WTC11 (cell line): ENCODE data around the gene ZFHX2. TPM values are rescaled to one million over a fixed set of nuclear protein-coding genes. Genes with fewer than 3 reads are reported as not detected.

Source experiments
- ATAC-seq: fragments of 200-7000 bp; cut with Tn5 transposase; 2 replicates; pipeline ENCODE4 v1.10.0; 2021; ENCODE audit warnings: mild to moderate bottlenecking, moderate library complexity
- CTCF ChIA-PET: fragments of 300-600 bp; sonication (Branson Sonifier 250); formaldehyde crosslinking; loops from one replicate; lab custom pipeline; 2021; ENCODE audit warnings: antibody characterized with exemption; lab: Charles Lee
- POLR2A ChIA-PET: fragments of 350-600 bp; sonication (Branson Sonifier 250); formaldehyde crosslinking; loops from one replicate; lab custom pipeline; 2021; ENCODE audit warnings: antibody characterized with exemption; lab: Charles Lee
- DNase-seq: peaks from one replicate; pipeline ENCODE4 v3.0.0; 2021; ENCODE audit warnings: low spot score
- H3K27ac Mint-ChIP-seq: 2 replicates; pipeline ENCODE4 v1.8.0; 2021; ENCODE audit warnings: mixed read lengths
- H3K27me3 Mint-ChIP-seq: 2 replicates; pipeline ENCODE4 v1.8.0; 2021; ENCODE audit warnings: low read depth, mild to moderate bottlenecking, moderate library complexity, mixed read lengths
- H3K36me3 Mint-ChIP-seq: 2 replicates; pipeline ENCODE4 v1.8.0; 2021; ENCODE audit warnings: mixed read lengths
- H3K4me1 Mint-ChIP-seq: 2 replicates; pipeline ENCODE4 v1.8.0; 2022; ENCODE audit warnings: mixed read lengths
- H3K4me3 Mint-ChIP-seq: 2 replicates; pipeline ENCODE4 v1.8.0; 2021; ENCODE audit warnings: mild to moderate bottlenecking, moderate library complexity, mixed read lengths
- H3K9me3 Mint-ChIP-seq: 2 replicates; pipeline ENCODE4 v1.8.0; 2021; ENCODE audit warnings: mixed read lengths
- CREM ChIP-seq: sonication (generic); formaldehyde crosslinking; IDR thresholded peaks from 2 replicates; pipeline ENCODE4 v1.8.1; 2022; ENCODE audit warnings: mild to moderate bottlenecking, missing genetic modification reagents, moderate library complexity
- EMX1 ChIP-seq: fragments of 250-450 bp; sonication (Bioruptor Pico); IDR thresholded peaks from 2 replicates; pipeline ENCODE4 v1.8.0; 2021; ENCODE audit warnings: mild to moderate bottlenecking
- HMGA2 ChIP-seq: fragments of 250-450 bp; sonication (Bioruptor Pico); IDR thresholded peaks from 2 replicates; pipeline ENCODE4 v1.4.0; 2021; ENCODE audit warnings: mild to moderate bottlenecking, moderate library complexity
- NR1H2 ChIP-seq: sonication (generic); formaldehyde crosslinking; IDR thresholded peaks from 2 replicates; pipeline ENCODE4 v1.9.0; 2021; ENCODE audit warnings: mild to moderate bottlenecking, moderate library complexity, missing genetic modification reagents
- NR2C2 ChIP-seq: sonication (generic); formaldehyde crosslinking; IDR thresholded peaks from 2 replicates; pipeline ENCODE4 v1.8.0; 2022; ENCODE audit warnings: mild to moderate bottlenecking, missing genetic modification reagents
- PRRX2 ChIP-seq: fragments of 250-450 bp; sonication (Bioruptor Pico); IDR thresholded peaks from 2 replicates; pipeline ENCODE4 v1.8.0; 2021; ENCODE audit warnings: mild to moderate bottlenecking
- SOX15 ChIP-seq: fragments of 250-450 bp; sonication (Bioruptor Pico); IDR thresholded peaks from 2 replicates; pipeline ENCODE4 v1.9.0; 2021; ENCODE audit warnings: mild to moderate bottlenecking
- ZNF263 ChIP-seq: sonication (generic); formaldehyde crosslinking; IDR thresholded peaks from 2 replicates; pipeline ENCODE4 v1.8.1; 2022; ENCODE audit warnings: low read depth, mild to moderate bottlenecking, moderate library complexity, missing genetic modification reagents
- total RNA-seq: library from RNA; stranded (reverse); gene quantifications from 3 replicates; pipeline ENCODE4 v1.2.3, GENCODE V29; 2021
- TF ChIP-seq, protein P1 (sequence below): sonication (generic); formaldehyde crosslinking; conservative IDR thresholded peaks from 2 replicates; pipeline ENCODE4 v1.8.1; 2022; ENCODE audit warnings: mild to moderate bottlenecking, missing genetic modification reagents
- TF ChIP-seq, protein P2 (sequence below): sonication (generic); formaldehyde crosslinking; IDR thresholded peaks from 2 replicates; pipeline ENCODE4 v1.8.1; 2022; ENCODE audit warnings: mild to moderate bottlenecking, missing genetic modification reagents, moderate library complexity, borderline replicate concordance
- TF ChIP-seq, protein P3 (sequence below): fragments of 250-450 bp; sonication (Bioruptor Pico); IDR thresholded peaks from 2 replicates; pipeline ENCODE4 v1.9.0; 2021; ENCODE audit warnings: mild to moderate bottlenecking
- TF ChIP-seq, protein P4 (sequence below): sonication (generic); formaldehyde crosslinking; IDR thresholded peaks from 2 replicates; pipeline ENCODE4 v1.8.0; 2022; ENCODE audit warnings: mild to moderate bottlenecking, missing genetic modification reagents
- TF ChIP-seq, protein P5 (sequence below): sonication (generic); formaldehyde crosslinking; IDR thresholded peaks from 2 replicates; pipeline ENCODE4 v1.8.1; 2023; ENCODE audit warnings: mild to moderate bottlenecking, moderate library complexity, missing genetic modification reagents
- TF ChIP-seq, protein P6 (sequence below): fragments of 250-450 bp; sonication (Bioruptor Pico); IDR thresholded peaks from 2 replicates; pipeline ENCODE4 v2.1.2; 2022; ENCODE audit warnings: mild to moderate bottlenecking, moderate library complexity
- TF ChIP-seq, protein P7 (sequence below): sonication (generic); formaldehyde crosslinking; IDR thresholded peaks from 2 replicates; pipeline ENCODE4 v1.8.0; 2022; ENCODE audit warnings: mild to moderate bottlenecking, missing genetic modification reagents
- TF ChIP-seq, protein P8 (sequence below): sonication (generic); formaldehyde crosslinking; IDR thresholded peaks from 2 replicates; pipeline ENCODE4 v1.8.0; 2022; ENCODE audit warnings: missing genetic modification reagents

The ZFHX2 gene
- total RNA-seq, 1 experiment from 2014 or later, result 16.4 TPM

DNA sequence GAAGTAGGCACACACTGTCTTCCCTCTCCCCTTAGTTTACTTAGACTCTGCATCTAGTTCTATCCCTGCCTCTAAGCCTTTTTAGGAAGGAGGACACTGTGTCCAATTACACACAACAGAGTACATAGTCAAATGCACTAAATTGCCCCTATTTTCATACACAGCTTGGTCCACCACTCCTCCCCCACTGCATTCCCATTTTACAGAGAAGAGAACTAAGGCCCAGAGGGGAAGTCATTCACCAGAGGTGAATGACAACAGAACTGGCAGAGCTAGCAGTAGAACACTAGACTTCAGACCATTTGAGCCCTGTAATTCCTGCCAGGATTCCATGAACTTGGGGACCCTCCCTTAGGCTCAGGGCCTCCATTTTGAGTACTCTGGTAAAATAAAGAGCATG is 28.2 kb upstream of the ZFHX2 start (continued):
- TF ChIP-seq CREM, result no peak
- TF ChIP-seq, all 79 proteins: peak for 0

DNA sequence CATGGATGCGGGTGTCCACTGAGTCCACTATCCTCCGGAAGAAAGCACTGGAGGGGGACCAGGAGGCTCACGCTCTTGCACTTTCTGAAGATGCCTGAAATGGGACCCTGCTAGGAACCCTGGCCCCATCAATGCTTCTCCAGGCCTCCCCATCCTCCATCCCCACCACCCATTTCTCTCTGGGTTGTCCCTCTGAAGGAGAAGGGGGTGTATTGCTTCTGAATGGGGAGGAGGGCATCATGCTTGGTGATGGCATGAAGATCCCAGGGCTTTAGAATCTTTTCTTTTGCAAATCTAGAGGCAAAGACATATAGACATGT is 27.7 kb upstream of the ZFHX2 start:
- POLR2A ChIA-PET, result interaction anchor here (0.6 to 1.1 kb wide), 3 partner anchors 12 to 40 kb away, joined by 3 to 6 read pairs (median 3); partner anchors contain the start of gene AP1G2
- TF ChIP-seq, protein P1, sequence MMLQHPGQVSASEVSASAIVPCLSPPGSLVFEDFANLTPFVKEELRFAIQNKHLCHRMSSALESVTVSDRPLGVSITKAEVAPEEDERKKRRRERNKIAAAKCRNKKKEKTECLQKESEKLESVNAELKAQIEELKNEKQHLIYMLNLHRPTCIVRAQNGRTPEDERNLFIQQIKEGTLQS (CRISPR knock-in tag), result no peak
- no peak for TF ChIP-seq HMGA2
- TF ChIP-seq, protein P2, sequence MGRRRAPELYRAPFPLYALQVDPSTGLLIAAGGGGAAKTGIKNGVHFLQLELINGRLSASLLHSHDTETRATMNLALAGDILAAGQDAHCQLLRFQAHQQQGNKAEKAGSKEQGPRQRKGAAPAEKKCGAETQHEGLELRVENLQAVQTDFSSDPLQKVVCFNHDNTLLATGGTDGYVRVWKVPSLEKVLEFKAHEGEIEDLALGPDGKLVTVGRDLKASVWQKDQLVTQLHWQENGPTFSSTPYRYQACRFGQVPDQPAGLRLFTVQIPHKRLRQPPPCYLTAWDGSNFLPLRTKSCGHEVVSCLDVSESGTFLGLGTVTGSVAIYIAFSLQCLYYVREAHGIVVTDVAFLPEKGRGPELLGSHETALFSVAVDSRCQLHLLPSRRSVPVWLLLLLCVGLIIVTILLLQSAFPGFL, result no peak
- TF ChIP-seq, protein P3, sequence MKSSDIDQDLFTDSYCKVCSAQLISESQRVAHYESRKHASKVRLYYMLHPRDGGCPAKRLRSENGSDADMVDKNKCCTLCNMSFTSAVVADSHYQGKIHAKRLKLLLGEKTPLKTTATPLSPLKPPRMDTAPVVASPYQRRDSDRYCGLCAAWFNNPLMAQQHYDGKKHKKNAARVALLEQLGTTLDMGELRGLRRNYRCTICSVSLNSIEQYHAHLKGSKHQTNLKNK (CRISPR knock-in tag), result no peak
- TF ChIP-seq NR2C2 (CRISPR knock-in tag), result no peak
- TF ChIP-seq NR1H2 (CRISPR knock-in tag), result no peak
- TF ChIP-seq EMX1, result no peak
- TF ChIP-seq SOX15 (CRISPR knock-in tag), result no peak
- TF ChIP-seq, protein P4, sequence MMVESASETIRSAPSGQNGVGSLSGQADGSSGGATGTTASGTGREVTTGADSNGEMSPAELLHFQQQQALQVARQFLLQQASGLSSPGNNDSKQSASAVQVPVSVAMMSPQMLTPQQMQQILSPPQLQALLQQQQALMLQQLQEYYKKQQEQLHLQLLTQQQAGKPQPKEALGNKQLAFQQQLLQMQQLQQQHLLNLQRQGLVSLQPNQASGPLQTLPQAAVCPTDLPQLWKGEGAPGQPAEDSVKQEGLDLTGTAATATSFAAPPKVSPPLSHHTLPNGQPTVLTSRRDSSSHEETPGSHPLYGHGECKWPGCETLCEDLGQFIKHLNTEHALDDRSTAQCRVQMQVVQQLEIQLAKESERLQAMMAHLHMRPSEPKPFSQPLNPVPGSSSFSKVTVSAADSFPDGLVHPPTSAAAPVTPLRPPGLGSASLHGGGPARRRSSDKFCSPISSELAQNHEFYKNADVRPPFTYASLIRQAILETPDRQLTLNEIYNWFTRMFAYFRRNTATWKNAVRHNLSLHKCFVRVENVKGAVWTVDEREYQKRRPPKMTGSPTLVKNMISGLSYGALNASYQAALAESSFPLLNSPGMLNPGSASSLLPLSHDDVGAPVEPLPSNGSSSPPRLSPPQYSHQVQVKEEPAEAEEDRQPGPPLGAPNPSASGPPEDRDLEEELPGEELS, result no peak
- TF ChIP-seq, protein P5, sequence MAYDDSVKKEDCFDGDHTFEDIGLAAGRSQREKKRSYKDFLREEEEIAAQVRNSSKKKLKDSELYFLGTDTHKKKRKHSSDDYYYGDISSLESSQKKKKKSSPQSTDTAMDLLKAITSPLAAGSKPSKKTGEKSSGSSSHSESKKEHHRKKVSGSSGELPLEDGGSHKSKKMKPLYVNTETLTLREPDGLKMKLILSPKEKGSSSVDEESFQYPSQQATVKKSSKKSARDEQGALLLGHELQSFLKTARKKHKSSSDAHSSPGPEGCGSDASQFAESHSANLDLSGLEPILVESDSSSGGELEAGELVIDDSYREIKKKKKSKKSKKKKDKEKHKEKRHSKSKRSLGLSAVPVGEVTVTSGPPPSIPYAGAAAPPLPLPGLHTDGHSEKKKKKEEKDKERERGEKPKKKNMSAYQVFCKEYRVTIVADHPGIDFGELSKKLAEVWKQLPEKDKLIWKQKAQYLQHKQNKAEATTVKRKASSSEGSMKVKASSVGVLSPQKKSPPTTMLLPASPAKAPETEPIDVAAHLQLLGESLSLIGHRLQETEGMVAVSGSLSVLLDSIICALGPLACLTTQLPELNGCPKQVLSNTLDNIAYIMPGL (CRISPR knock-in tag), result no peak
- no peak for TF ChIP-seq PRRX2 (CRISPR knock-in tag)
- TF ChIP-seq, all 79 proteins: peak for 0
- H3K9me3 Mint-ChIP-seq, result peaks cover 9% of the 10 kb centered on the region
- H3K36me3 Mint-ChIP-seq, result peaks cover 9% of the 10 kb centered on the region
- no peak overlapping the region for H3K27ac Mint-ChIP-seq
- no peak for DNase-seq
- CTCF ChIA-PET, result interaction anchor here (1.3 to 4.8 kb wide), 7 partner anchors 10 to 331 kb away, joined by 3 to 38 read pairs (median 9); no protein-coding TSS in a partner anchor
- H3K4me1 Mint-ChIP-seq, result peaks cover 23% of the 10 kb centered on the region
- peak overlapping the region; percentile 73 for H3K4me3 Mint-ChIP-seq
- H3K27me3 Mint-ChIP-seq, result peaks cover 37% of the 10 kb centered on the region
- no peak for ATAC-seq

DNA sequence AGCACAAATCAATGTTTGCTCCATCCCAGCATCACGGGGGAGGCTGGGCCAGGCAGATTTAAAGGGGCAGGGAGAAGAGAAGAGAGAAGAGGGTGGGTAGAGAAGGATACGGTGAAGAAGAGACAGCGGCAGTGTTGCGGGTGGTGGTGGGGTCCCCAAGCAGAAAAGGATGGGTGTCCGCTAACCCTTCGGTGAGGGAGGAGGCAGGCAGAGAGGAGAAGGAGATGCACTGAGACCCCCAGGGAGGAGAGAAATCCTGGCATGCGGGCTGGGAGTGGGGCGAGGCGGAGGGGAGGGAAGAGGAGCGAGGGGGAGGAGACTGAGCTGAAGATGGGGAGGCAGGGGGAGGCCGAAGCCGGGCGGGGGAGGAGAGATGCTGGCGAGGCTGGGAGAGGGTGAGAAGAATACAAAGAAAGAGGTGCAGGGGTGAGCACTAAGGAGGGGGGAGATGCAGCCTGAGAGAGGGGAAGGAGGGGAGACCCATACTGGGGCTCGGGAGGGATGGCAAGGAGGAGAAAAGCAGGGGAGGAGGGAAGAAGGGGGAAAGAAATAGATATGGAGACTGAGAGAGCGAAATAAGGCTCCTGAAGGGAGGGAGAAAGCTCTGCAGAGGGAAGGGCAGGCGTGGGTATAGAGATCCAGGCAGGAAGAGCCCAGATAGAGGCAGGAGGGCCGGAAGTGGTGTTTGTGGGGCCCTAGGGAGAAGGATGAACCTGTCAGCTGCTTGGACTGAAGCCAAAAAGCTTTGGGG is 27.2 kb upstream of the ZFHX2 start, which contains the start of gene JPH4:
Gene JPH4, minus strand, starts transcription at position 231 of the 751 bp plus-strand sequence. CDS start 1,337 bp downstream, outside the sequence.
- H3K4me3 Mint-ChIP-seq, result peak within 1 kb of the TSS; percentile 73
- H3K27me3 Mint-ChIP-seq, result peaks cover 36% of the 10 kb centered on the region
- POLR2A ChIA-PET, result interaction anchor here (0.6 to 1.1 kb wide), 4 partner anchors 11 to 53 kb away, joined by 3 to 6 read pairs (median 3); partner anchors contain the start of gene AP1G2
- peaks cover 23% of the 10 kb centered on the region for H3K4me1 Mint-ChIP-seq
- ATAC-seq (peak; percentile 30), DNase-seq (peak; percentile 69)
- H3K27ac Mint-ChIP-seq, result peak within 1 kb of the TSS; percentile 60; the same call in 1 of the 2 replicates
- no peak for TF ChIP-seq ZNF263
- TF ChIP-seq, protein P6, sequence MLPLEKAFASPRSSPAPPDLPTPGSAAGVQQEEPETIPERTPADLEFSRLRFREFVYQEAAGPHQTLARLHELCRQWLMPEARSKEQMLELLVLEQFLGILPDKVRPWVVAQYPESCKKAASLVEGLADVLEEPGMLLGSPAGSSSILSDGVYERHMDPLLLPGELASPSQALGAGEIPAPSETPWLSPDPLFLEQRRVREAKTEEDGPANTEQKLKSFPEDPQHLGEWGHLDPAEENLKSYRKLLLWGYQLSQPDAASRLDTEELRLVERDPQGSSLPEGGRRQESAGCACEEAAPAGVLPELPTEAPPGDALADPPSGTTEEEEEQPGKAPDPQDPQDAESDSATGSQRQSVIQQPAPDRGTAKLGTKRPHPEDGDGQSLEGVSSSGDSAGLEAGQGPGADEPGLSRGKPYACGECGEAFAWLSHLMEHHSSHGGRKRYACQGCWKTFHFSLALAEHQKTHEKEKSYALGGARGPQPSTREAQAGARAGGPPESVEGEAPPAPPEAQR (CRISPR knock-in tag), result no peak
- TF ChIP-seq, protein P7, sequence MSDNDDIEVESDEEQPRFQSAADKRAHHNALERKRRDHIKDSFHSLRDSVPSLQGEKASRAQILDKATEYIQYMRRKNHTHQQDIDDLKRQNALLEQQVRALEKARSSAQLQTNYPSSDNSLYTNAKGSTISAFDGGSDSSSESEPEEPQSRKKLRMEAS (CRISPR knock-in tag), result peak; percentile 15; the same call in 1 of the 2 replicates
- TF ChIP-seq, protein P8, sequence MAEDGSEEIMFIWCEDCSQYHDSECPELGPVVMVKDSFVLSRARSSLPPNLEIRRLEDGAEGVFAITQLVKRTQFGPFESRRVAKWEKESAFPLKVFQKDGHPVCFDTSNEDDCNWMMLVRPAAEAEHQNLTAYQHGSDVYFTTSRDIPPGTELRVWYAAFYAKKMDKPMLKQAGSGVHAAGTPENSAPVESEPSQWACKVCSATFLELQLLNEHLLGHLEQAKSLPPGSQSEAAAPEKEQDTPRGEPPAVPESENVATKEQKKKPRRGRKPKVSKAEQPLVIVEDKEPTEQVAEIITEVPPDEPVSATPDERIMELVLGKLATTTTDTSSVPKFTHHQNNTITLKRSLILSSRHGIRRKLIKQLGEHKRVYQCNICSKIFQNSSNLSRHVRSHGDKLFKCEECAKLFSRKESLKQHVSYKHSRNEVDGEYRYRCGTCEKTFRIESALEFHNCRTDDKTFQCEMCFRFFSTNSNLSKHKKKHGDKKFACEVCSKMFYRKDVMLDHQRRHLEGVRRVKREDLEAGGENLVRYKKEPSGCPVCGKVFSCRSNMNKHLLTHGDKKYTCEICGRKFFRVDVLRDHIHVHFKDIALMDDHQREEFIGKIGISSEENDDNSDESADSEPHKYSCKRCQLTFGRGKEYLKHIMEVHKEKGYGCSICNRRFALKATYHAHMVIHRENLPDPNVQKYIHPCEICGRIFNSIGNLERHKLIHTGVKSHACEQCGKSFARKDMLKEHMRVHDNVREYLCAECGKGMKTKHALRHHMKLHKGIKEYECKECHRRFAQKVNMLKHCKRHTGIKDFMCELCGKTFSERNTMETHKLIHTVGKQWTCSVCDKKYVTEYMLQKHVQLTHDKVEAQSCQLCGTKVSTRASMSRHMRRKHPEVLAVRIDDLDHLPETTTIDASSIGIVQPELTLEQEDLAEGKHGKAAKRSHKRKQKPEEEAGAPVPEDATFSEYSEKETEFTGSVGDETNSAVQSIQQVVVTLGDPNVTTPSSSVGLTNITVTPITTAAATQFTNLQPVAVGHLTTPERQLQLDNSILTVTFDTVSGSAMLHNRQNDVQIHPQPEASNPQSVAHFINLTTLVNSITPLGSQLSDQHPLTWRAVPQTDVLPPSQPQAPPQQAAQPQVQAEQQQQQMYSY (CRISPR knock-in tag), result peak; percentile 95
- H3K36me3 Mint-ChIP-seq, result peaks cover 10% of the 10 kb centered on the region
- peaks cover 4% of the 10 kb centered on the region; the same call in 1 of the 2 replicates for H3K9me3 Mint-ChIP-seq
- CTCF ChIA-PET, result interaction anchor here (0.7 to 4.8 kb wide), 8 partner anchors 10 to 332 kb away, joined by 3 to 38 read pairs (median 8); no protein-coding TSS in a partner anchor
